GM12865 (cell line): Measurements from ENCODE around the gene COX7C.

Experiments
- DNase-seq: peaks from one replicate; pipeline ENCODE4 v3.0.0; 2010; ENCODE audit warnings: low read depth
- H3K4me3 ChIP-seq: 2 replicates; pipeline ENCODE4 v1.5.1; 2011; ENCODE audit warnings: mild to moderate bottlenecking, low read depth, low read length, control low read depth
- CTCF ChIP-seq: IDR thresholded peaks from 2 replicates; pipeline ENCODE4 v1.5.1; 2011; ENCODE audit warnings: low read length, control low read depth, low read depth, inconsistent platforms; ENCODE audit not compliant: insufficient read depth; ENCODE audit errors: missing control alignments

COX7C gene

GRCh38 chr5:86665984-86666760, 48.4 kb downstream of the COX7C start:
- peak; percentile 4 for DNase-seq
- no peak for TF ChIP-seq CTCF
- H3K4me3 ChIP-seq: no peak overlapping the region

- TF ChIP-seq CTCF: no peak
- no peak for DNase-seq
- no peak overlapping the region for H3K4me3 ChIP-seq
Observed at GRCh38 chr5:86666981-86667380, 49.2 kb downstream of the COX7C start.
